ENCODE measurements around the gene NRP2. TPM values are rescaled to one million over a fixed set of nuclear protein-coding genes. Genes with fewer than 3 reads are reported as not detected.

NRP2 gene
- total and polyA plus RNA-seq, 2 donors (not counting 1 experiment from before 2014, with no cell fraction given), result 1.8 to 6.8 TPM

DNA sequence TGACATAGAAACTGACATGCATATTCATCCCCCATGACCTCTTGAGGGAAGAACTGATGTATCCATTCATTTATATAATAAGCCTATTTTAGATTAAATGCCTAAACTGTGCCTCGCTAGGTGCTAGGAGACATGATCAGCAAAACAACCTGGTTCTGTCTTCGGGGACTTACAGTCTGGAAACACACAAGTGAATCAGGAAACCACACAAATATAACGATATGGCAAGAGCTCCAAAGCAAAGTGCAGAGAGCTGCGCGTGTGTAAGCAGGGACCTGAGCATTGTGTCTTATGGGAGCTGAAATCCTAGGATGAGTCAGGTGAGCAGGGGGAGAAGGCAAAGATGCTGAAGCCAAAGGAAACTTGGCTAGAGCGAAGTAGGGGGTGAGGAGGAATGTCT lies 120.6 kb downstream of the NRP2 start:
- Histone ChIP-seq H3K4me1 (ENCODE audit: control insufficient read depth in 2 of 2, insufficient read depth in 2 of 2, low read length in 2 of 2) (no peaks in the 10 kb centered on the region), H3K4me2 (replicated peaks; ENCODE audit: low read depth, low read length, poor library complexity, severe bottlenecking) (no peak overlapping the region), H3K9ac (ENCODE audit: low read length) (no peak overlapping the region), H3K36me3 (replicated peaks in 1 of 2; ENCODE audit: control extremely low read depth in 1 of 2, control insufficient read depth in 1 of 2, extremely low read depth in 1 of 2, insufficient read depth in 2 of 2, low read length in 1 of 2) (no peaks in the 10 kb centered on the region), H3K79me2 (ENCODE audit: control insufficient read depth, insufficient read depth, low read length) (no peaks in the 10 kb centered on the region), H4K20me1 (ENCODE audit: control insufficient read depth, insufficient read depth, low read length, poor library complexity, severe bottlenecking) (no peaks in the 10 kb centered on the region), H2AFZ (ENCODE audit: insufficient read depth, low read depth, low read length, poor library complexity, severe bottlenecking) (no peak overlapping the region), H3K27me3 (replicated peaks in 1 of 4; ENCODE audit: control extremely low read depth in 1 of 4, control insufficient read depth in 3 of 4, insufficient read depth in 4 of 4, low read length in 3 of 4) (no peaks in the 10 kb centered on the region), H3K9me3 (ENCODE audit: control extremely low read depth in 1 of 3, control insufficient read depth in 2 of 3, insufficient read depth in 1 of 3, low read length in 2 of 3) (peaks cover 0 to 7% (median 0%) of the 10 kb centered on the region in 3 donors), H3K27ac (ENCODE audit: low read length in 2 of 2) (no peak overlapping the region), H3K4me3 (ENCODE audit: control extremely low read depth in 1 of 5, extremely low read depth in 1 of 5, insufficient read depth in 1 of 5, low read depth in 2 of 5, low read length in 4 of 5) (no peak overlapping the region)
- H3K27me3 Mint-ChIP-seq, result peaks cover 15% of the 10 kb centered on the region
- intact Hi-C loops (cut with micrococcal nuclease), result no loop called here
- H3K9me3 Mint-ChIP-seq (ENCODE audit: insufficient read depth), result no peaks in the 10 kb centered on the region
- 23% methylated on average over 6 of the region's 6 CpGs for WGBS (ENCODE audit: insufficient coverage)
- no peaks in the 10 kb centered on the region for H3K4me1 Mint-ChIP-seq
- POLR2A ChIA-PET, result no interaction called here
- CTCF ChIA-PET, result no interaction called here
- no peak for DNase-seq
- no peak overlapping the region for H3K4me3 Mint-ChIP-seq
- no peak overlapping the region for H3K27ac Mint-ChIP-seq
- ATAC-seq (ENCODE audit: low read depth), result no peak
- TF ChIP-seq EZH2 (IDR thresholded peaks at IDR 0.05; ENCODE audit: borderline replicate concordance, insufficient read depth, low read depth, low read length, poor library complexity, severe bottlenecking), result no peak
- TF ChIP-seq, protein P1, sequence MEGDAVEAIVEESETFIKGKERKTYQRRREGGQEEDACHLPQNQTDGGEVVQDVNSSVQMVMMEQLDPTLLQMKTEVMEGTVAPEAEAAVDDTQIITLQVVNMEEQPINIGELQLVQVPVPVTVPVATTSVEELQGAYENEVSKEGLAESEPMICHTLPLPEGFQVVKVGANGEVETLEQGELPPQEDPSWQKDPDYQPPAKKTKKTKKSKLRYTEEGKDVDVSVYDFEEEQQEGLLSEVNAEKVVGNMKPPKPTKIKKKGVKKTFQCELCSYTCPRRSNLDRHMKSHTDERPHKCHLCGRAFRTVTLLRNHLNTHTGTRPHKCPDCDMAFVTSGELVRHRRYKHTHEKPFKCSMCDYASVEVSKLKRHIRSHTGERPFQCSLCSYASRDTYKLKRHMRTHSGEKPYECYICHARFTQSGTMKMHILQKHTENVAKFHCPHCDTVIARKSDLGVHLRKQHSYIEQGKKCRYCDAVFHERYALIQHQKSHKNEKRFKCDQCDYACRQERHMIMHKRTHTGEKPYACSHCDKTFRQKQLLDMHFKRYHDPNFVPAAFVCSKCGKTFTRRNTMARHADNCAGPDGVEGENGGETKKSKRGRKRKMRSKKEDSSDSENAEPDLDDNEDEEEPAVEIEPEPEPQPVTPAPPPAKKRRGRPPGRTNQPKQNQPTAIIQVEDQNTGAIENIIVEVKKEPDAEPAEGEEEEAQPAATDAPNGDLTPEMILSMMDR (IDR thresholded peaks at IDR 0.05), result no peak

DNA sequence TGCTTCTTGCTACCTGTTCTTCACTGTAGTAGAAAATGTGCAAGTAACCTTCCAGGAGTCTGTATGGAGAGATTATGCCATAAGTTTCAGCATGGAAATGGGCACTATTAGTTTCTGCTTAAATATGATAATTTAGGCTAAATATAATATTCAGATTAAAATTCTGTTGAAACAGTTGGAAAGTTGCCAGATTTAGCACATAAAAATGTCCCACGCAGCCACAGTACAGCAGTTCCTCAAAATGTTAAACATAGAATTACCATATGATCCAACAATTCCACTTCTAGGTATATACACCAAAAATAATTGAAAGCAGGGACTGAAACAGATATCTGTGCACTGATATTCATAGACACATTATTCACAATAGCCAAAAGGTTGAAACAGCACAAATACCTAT lies 121.2 kb downstream of the NRP2 start:
- Histone ChIP-seq H3K4me1 (ENCODE audit: control insufficient read depth in 2 of 2, insufficient read depth in 2 of 2, low read length in 2 of 2) (no peaks in the 10 kb centered on the region), H3K27ac (ENCODE audit: low read length in 2 of 2) (no peak overlapping the region), H3K9me3 (ENCODE audit: control extremely low read depth in 1 of 3, control insufficient read depth in 2 of 3, insufficient read depth in 1 of 3, low read length in 2 of 3) (peaks cover 0 to 3% (median 0%) of the 10 kb centered on the region in 3 donors), H3K9ac (ENCODE audit: low read length) (no peak overlapping the region), H3K4me2 (replicated peaks; ENCODE audit: low read depth, low read length, poor library complexity, severe bottlenecking) (no peak overlapping the region), H3K27me3 (replicated peaks in 1 of 4; ENCODE audit: control extremely low read depth in 1 of 4, control insufficient read depth in 3 of 4, insufficient read depth in 4 of 4, low read length in 3 of 4) (no peaks in the 10 kb centered on the region), H2AFZ (ENCODE audit: insufficient read depth, low read depth, low read length, poor library complexity, severe bottlenecking) (no peak overlapping the region), H3K36me3 (replicated peaks in 1 of 2; ENCODE audit: control extremely low read depth in 1 of 2, control insufficient read depth in 1 of 2, extremely low read depth in 1 of 2, insufficient read depth in 2 of 2, low read length in 1 of 2) (no peaks in the 10 kb centered on the region), H3K79me2 (ENCODE audit: control insufficient read depth, insufficient read depth, low read length) (no peaks in the 10 kb centered on the region), H3K4me3 (ENCODE audit: control extremely low read depth in 1 of 5, extremely low read depth in 1 of 5, insufficient read depth in 1 of 5, low read depth in 2 of 5, low read length in 4 of 5) (no peak overlapping the region), H4K20me1 (ENCODE audit: control insufficient read depth, insufficient read depth, low read length, poor library complexity, severe bottlenecking) (no peaks in the 10 kb centered on the region)
- Mint-ChIP-seq H3K27me3 (peaks cover 15% of the 10 kb centered on the region), H3K4me1 (no peaks in the 10 kb centered on the region), H3K9me3 (ENCODE audit: insufficient read depth) (no peaks in the 10 kb centered on the region), H3K27ac (no peak overlapping the region), H3K4me3 (no peak overlapping the region)
- ATAC-seq (ENCODE audit: low read depth) (no peak), DNase-seq (no peak)
- ChIA-PET CTCF (no interaction called here), POLR2A (no interaction called here)
- TF ChIP-seq EZH2 (IDR thresholded peaks at IDR 0.05; ENCODE audit: borderline replicate concordance, insufficient read depth, low read depth, low read length, poor library complexity, severe bottlenecking), result no peak
- TF ChIP-seq, protein P1 (IDR thresholded peaks at IDR 0.05), result no peak
- intact Hi-C loops (cut with micrococcal nuclease), result no loop called here
- no CpG with 5 or more reads among the region's 1 CpG for WGBS (ENCODE audit: insufficient coverage)

Measured in B cell (primary cell).